Fibroblast of the aortic adventitia (primary cell): ENCODE measurements around the gene AP2A2. TPM values are rescaled to one million over a fixed set of nuclear protein-coding genes. Genes with fewer than 3 reads are reported as not detected.

ENCODE experiments used
- DNase-seq: peaks from one replicate; pipeline ENCODE4 v3.0.0-alpha.2; 2010; ENCODE audit warnings: low read depth
- H3K4me3 ChIP-seq: 2 replicates; pipeline ENCODE4 v1.5.1; 2011; ENCODE audit warnings: low read depth, mild to moderate bottlenecking, control low read depth, low read length, moderate library complexity
- total RNA-seq: library from RNA; depleted of rRNA; stranded (reverse); fragments of >200 nt; gene quantifications from 2 replicates; pipeline ENCODE4 v1.2.3, GENCODE V29; 2012; ENCODE audit warnings: low replicate concordance
- TF ChIP-seq, protein P1 (sequence below): IDR thresholded peaks from 2 replicates; pipeline ENCODE4 v1.5.1; 2011; ENCODE audit warnings: mild to moderate bottlenecking, low read length, control low read depth, inconsistent platforms; ENCODE audit not compliant: insufficient read depth

Gene AP2A2
- total RNA-seq, 1 donor = 72.9 TPM

DNA sequence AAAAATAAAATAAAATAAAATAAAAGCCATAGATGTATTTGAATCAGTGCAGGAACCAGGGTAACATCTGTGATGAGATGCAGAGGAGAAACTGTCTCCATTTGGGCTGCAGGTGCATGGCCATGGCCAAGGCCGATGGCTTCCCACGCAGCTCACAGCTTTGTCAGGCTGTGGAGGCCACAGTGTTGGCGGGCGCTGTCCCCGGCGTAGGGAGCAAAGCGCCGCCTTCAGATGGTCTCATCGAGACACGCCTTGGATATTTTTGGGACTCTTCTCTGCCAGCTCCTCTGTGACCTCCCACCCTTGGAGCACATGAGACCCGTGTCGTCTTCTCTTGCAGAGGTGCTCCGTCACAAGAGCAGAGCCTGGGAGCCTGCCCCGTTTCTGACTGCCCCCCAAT, 72.2 kb downstream of the AP2A2 start:
- no peak overlapping the region for H3K4me3 ChIP-seq
- no peak for DNase-seq
- TF ChIP-seq, protein P1, sequence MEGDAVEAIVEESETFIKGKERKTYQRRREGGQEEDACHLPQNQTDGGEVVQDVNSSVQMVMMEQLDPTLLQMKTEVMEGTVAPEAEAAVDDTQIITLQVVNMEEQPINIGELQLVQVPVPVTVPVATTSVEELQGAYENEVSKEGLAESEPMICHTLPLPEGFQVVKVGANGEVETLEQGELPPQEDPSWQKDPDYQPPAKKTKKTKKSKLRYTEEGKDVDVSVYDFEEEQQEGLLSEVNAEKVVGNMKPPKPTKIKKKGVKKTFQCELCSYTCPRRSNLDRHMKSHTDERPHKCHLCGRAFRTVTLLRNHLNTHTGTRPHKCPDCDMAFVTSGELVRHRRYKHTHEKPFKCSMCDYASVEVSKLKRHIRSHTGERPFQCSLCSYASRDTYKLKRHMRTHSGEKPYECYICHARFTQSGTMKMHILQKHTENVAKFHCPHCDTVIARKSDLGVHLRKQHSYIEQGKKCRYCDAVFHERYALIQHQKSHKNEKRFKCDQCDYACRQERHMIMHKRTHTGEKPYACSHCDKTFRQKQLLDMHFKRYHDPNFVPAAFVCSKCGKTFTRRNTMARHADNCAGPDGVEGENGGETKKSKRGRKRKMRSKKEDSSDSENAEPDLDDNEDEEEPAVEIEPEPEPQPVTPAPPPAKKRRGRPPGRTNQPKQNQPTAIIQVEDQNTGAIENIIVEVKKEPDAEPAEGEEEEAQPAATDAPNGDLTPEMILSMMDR = no peak

GRCh38 chr11:999009-999408, 73.3 kb downstream of the AP2A2 start:
- no peak for DNase-seq
- TF ChIP-seq, protein P1 = no peak
- H3K4me3 ChIP-seq = no peak overlapping the region

GRCh38 chr11:1000357-1001278, 74.9 kb downstream of the AP2A2 start:
- no peak for DNase-seq
- TF ChIP-seq, protein P1 = no peak
- no peak overlapping the region for H3K4me3 ChIP-seq

DNA sequence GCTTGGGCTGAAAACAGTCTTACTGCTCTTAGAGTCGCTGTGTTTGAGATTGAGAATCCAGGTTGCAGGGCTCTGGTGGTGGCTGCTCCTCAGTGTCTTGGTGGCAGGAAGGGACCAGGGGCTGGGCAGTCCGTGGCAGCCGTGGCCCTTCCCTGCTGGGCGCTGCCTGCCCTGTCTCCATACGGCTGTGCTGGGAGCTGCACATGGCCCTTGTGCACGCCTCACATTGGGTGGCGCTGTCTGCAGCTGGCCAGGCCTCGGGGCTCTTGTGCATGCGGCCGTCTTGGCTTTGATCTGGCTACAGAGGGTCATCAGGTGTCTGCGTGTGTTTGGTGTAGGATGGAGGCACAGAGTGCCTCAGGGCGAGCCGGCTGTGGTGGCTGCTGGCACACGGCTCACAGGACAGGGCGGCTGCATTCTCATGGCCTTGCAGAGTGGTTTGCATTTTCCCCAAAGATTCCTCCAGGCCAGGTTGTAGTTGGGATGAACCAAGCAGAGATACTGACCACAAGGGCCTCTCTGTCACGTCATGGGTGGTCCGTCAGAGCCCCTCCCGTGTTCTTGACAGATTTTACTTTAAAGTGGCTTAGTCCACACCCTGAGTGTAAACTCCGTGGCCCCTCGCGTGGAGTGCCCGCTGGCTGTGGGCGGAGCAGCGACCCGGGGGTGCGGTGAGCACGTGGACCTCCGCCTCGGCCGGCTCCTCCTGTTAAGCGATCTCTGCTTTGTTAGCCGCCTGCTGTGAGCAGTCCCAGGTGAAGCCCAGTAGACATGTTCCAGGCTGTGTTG, 76.1 kb downstream of the AP2A2 start:
- no peak overlapping the region for H3K4me3 ChIP-seq
- DNase-seq = no peak
- TF ChIP-seq, protein P1 = no peak

- DNase-seq = no peak
- H3K4me3 ChIP-seq = no peak overlapping the region
- TF ChIP-seq, protein P1 = no peak
Measured at GRCh38 chr11:1002406-1002984, 76.8 kb downstream of the AP2A2 start.

DNA sequence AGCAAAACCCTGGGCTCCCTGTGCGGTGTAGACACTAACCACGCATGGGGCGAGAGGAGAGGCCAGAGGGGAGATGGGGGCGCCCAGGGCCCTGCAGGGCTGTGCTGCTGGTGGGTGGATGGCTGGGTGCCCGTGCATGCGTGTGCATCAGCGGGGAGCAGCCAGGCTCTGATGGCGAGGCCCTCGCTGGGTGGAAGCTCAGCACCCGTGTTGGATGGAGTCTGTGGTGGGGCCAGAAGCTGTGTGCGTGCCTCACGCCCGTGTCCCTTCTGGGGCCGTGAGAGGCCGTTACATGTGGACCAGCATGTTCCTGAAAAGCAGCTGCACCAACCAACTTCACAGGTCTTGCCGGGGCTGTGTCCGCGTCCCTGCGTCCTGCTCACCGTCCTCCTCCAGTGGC, 77.5 kb downstream of the AP2A2 start:
- DNase-seq = no peak
- H3K4me3 ChIP-seq = no peak overlapping the region
- TF ChIP-seq, protein P1 = no peak
